Left cardiac atrium (tissue), 4 donors: ENCODE measurements around the gene FAM151B. TPM values are rescaled to one million over a fixed set of nuclear protein-coding genes. Genes with fewer than 3 reads are reported as not detected.
"Not testable (repeated sequence)": the region's sequence is repeated elsewhere in the genome, so short reads cannot be mapped to it uniquely, and the experiment has no call there.

Experiments used
- ATAC-seq, 2 donors: fragments of 200-7000 bp; cut with Tn5 transposase; one replicate each; pipeline ENCODE4 v1.9.1; 2020; ENCODE audit warnings: mild to moderate bottlenecking in 2 of 2, moderate library complexity in 2 of 2
- DNase-seq: peaks from one replicate; pipeline ENCODE4 v3.0.0-alpha.2; 2020
- intact Hi-C, 2 donors: fragments of 100-400 bp; cut with DNase I; formaldehyde crosslinking; loops; one replicate each; pipeline versions ENCODE4 v1.14.1 to v1.15.1; 2022 to 2023
- total RNA-seq, 2 donors: library from RNA; stranded (reverse); fragmentation: NEBNext Ultra II Directional; extraction: Animal tissue kit (Norgen Biotek cat#: 25700); gene quantifications; one replicate each; pipeline ENCODE4 v1.2.1, GENCODE V29; 2021
- donor health status: DM: no; HTN: yes; CAD: no.
- donor health status: DM: no; HTN: yes; CAD: no; lungs with severe emphysema.
- donor health status: DM: yes; HTN: yes; CAD: no.
- donor health status: Dilated cardiomyopathy.

Gene FAM151B
- total RNA-seq, 2 donors from 2014 or later, result 2.5 to 2.9 TPM

DNA sequence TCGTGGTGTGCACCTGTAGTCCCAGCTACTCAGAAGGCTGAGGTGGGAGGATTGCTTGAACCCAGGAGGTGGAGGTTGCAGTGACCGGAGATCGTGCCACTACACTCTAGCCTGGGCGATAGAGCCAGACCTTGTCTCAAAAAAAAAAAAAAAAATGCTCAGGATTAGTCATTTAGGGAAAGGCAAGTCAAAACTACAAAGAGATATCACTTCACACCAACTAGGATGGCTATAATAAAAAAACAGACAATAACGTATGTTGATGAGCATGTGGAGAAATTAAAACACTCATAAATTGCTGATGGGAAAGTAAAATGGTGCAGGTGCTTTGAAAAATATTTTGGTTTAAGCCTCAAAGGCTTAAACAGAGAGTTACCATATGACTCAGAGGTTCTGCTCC is 88.5 kb downstream of the FAM151B start:
- intact Hi-C loops, result no loop called here
- ATAC-seq, result no peak
- DNase-seq, result no peak

DNA sequence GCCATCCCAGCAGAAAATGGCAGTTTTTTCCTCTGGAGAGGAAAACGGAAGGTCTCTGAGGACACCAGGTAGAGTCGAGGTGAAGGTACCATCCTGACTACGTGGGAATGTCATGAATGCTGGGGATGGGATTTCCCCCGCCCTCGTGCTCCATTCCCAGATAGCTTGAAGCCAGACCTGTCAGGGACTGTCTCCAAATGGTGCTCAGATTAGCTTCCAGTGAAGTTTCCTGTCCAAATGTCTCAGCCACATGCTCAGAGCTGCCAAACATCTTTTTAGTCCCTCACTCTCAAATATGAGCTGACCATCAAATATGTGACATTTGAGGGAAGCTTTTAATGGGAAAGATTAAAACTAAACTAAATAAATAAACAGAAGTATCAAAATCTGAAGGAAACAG is 89.8 kb downstream of the FAM151B start:
- no peak for DNase-seq
- intact Hi-C loops, result no loop called here
- ATAC-seq, result no peak

DNA sequence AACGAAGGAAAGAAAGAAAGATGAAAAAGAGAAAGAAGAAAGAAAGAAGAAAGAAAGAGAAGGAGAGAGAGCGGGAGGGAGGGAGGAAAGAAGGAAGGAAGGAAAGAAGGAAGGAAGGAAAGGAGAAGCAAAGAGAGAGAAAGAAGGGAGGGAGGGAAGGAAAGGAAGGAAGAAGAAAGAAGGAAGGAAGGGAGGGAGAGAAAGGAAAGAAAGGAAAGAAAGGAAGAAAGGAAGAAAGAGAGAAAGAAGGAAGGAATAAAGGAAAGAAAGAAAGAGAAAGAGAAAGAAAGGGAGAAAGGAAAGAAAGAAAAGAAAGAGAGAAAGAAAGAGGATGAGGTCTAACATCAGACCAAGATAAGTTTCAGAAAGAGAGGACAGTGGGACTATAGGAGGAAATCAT is 91.2 kb downstream of the FAM151B start:
- DNase-seq (no peak), ATAC-seq (no peak)
- intact Hi-C loops, result no loop called here

DNA sequence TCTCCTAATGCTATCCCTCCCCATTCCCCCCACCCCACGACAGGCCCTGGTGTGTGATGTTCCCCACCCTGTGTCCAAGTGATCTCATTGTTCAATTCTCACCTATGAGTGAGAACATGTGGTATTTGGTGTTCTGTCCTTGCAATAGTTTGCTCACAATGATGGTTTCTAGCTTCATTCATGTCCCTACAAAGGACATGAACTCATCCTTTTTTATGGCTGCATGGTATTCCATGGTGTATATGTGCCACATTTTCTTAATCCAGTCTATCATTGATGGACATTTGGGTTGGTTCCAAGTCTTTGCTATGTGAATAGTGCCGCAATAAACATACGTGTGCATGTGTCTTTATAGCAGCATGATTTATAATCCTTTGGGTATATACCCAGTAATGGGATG is 92.4 kb downstream of the FAM151B start:
- intact Hi-C loops, ATAC-seq, DNase-seq: not testable (repeated sequence)

DNA sequence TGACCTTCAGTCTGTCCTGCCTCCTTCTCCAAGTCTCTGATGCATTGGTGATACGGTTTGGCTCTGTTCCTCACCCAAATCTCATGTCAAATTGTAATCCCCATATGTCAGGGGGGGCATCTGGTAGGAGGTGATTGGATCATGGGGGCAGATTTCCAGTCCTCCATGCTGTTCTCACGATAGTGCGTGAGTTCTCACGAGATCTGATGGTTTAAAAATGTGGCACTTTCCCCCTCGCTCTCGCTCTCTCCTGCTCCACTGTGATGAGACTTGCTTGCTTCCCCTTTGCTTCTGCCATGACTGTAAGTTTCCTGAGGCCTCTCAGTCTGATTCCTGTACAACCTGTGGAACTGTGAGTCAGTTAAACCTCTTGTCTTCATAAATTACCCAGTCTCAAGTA is 96.9 kb downstream of the FAM151B start:
- intact Hi-C loops, result no loop called here
- ATAC-seq (no peak), DNase-seq (no peak)

DNA sequence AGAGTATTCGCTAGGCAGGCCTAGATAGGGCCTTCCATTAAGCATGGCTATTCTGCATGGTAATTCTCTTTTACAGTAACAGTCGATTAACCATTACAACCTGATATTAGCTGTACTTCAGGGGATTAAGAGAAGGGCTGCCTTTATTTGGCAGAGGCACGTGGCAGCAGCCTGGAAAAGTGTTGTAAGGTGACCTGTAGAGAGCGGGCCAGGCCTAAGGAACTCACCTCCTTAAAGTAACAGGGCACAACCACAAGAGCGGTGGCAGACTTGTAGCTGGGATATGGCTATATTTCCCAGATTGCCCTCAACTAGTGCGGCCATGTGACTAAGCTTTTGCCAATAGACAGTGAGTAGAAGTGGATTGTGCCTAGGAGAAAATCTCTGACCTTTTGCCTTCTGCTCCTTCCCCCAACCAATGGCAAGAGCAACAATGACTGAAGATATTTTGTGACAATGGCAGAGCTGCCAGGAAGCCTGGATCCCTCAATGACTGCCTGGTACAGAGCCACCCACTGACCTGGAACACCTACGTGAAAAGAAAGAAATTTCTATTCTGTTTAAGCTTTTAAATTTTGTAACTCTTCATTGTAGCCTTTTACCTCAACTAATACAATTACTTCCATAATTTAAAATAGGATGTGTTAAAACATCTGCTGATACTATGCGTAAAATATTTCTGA is 101.1 kb downstream of the FAM151B start:
- DNase-seq, result no peak
- no peak for ATAC-seq
- intact Hi-C loops, result no loop called here

DNA sequence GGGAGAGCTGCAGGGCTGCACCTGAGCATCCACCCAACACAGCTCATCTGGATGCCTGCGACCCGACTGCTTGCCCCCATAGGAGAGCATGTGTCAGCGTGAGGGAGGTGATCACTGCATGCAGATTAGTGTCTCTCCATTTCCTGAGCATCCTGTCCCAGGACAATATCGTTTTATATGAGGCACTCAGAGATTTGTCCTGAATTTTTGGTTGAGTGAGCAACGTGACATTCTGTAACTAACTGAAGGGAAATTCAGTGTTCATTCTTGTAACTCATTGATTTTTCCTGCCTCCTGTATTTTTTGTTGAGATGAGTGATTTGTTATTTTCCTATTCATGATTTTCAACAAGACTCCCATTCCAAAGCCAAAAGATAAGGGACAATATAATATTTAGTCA is 102.9 kb downstream of the FAM151B start:
- ATAC-seq (no peak), DNase-seq (no peak)
- intact Hi-C loops, result no loop called here

DNA sequence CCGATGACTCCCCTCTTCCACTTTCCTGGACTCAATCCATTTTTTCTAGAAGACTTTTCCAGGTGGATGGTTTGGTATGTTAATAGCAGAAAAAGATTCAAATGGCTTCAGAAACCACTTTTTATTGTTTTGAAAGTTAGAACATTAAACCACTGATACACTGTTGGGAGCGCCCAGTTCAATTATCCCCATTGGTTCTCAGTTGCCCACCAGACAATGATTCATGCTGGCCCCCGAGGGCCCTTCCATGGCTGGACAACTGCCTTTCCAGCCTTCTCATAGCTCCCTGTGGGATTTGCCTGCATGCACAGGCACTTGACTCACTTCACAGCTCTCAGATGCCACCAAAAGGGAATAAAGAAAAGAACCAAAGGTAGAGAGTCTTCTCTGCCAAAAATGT is 103.5 kb downstream of the FAM151B start:
- DNase-seq (no peak), ATAC-seq (no peak)
- intact Hi-C loops, result no loop called here

DNA sequence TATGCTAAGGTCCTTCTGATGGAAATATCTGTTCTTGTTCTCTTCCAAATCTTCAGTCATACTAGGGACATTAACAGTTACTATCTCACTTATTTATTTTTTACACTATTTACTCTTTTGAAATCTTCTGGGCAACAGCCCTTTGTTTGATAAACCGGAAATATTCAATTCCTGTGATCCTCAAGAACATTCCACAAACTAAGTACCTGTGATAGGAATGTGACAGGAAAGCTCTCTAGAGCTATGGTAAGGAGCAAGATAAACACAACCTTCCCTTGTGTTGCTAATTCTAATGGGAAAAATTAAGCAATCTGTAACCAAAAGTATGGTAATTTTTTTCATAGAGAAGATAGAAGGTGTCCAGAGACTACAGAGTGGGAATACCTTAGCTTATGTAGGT is 104.2 kb downstream of the FAM151B start:
- intact Hi-C loops, result no loop called here
- DNase-seq, result no peak
- ATAC-seq, result no peak

Other genes with a start within 250 kb of the FAM151B start
- 10 to 100 TPM; 14.3 to 14.9 TPM for gene SERINC5, start 232.1 kb upstream of the FAM151B start, total RNA-seq
- not detected for gene SPZ1, start 168.1 kb upstream of the FAM151B start, total RNA-seq
- 10 to 100 TPM; 37.7 to 45.5 TPM for gene ZFYVE16, start 80.0 kb upstream of the FAM151B start, total RNA-seq
- gene ANKRD34B, start 82.2 kb downstream of the FAM151B start, total RNA-seq, result under 1 TPM in 1 of 2 donors, not detected in 1; 0.06 TPM
- 10 to 100 TPM; 10.9 to 11.5 TPM for gene MSH3, start 166.6 kb downstream of the FAM151B start, total RNA-seq
- gene DHFR, start 166.9 kb downstream of the FAM151B start, total RNA-seq, result 10 to 100 TPM in 1 of 2 donors, 1 to 10 TPM in 1; 4.5 to 11.5 TPM